Stimulated activated CD4-positive, alpha-beta T cell treated with anti-CD3 and anti-CD28 coated beads, Interleukin-4, amount 100 ng/mL, for 24 hours (primary cell): ENCODE data around the gene ARHGAP32.

Experiments used
- DNase-seq: peaks from one replicate; pipeline ENCODE4 v3.0.0-alpha.2; 2020

ARHGAP32 gene

GRCh38 chr11:129192150-129192549, at the start of gene ARHGAP32:
TSS of gene ARHGAP32 (minus strand) at chr11:129192325. CDS start at chr11:129192198, 127 bp downstream.
- no peak for DNase-seq

GRCh38 chr11:129239207-129239606, 47.1 kb upstream of the ARHGAP32 start:
- DNase-seq: no peak

GRCh38 chr11:129237880-129238638, 45.9 kb upstream of the ARHGAP32 start:
- no peak for DNase-seq

- no peak for DNase-seq
These were observed 45.3 kb upstream of the ARHGAP32 start for GRCh38 chr11:129237456-129237855.

GRCh38 chr11:129236850-129237249, 44.7 kb upstream of the ARHGAP32 start:
- DNase-seq: no peak

GRCh38 chr11:129234978-129235377, 42.9 kb upstream of the ARHGAP32 start:
- DNase-seq: no peak

- no peak for DNase-seq
These were observed 37.9 kb upstream of the ARHGAP32 start for GRCh38 chr11:129230006-129230405.

DNA sequence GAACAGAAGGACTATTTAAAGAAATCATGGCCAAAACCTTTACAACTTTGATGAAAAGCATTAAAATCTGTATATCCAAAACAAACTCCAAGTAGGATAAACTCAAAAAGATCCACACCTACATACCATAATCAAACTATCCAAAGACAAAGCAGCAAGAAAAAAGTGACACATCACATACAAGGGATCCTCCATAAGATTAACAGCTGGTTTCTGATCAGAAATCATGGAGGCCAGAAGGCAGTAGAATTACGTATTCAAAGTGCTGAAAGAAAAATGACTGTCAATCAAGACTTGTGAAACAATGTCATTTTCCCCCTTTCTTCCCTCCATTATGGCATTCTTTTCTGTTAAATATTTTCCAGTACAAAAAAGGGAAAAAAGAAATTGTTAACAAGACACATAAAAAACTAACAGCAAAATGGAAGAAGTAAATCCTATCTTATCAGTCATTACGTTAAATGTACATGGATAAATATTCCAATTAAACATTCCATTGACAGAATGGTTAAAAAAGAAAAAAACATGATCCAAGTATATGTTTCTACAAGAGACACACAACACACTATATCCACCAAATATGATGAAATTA, 34.2 kb upstream of the ARHGAP32 start:
- DNase-seq: no peak

DNA sequence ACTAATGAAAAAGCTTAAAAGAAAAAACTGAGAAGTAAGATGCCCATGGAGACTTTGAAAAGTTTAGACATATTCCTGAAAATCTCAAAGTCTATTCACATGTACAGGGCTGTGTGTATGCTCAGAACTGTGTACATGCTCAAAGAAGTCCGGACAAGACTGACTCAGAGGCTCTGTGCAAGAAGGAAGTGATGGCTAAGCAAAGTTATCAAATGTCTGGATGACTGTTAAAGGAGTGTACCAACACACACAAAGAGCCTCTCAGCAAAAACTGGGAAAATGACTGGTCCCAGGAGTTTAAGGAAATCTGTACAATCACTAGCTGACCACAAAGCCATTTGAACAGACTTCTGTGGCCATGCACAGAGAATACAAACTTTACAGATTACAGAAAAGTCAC, 33.1 kb upstream of the ARHGAP32 start:
- DNase-seq: no peak

- no peak for DNase-seq
These were observed 32.4 kb upstream of the ARHGAP32 start for GRCh38 chr11:129224538-129224937.

DNA sequence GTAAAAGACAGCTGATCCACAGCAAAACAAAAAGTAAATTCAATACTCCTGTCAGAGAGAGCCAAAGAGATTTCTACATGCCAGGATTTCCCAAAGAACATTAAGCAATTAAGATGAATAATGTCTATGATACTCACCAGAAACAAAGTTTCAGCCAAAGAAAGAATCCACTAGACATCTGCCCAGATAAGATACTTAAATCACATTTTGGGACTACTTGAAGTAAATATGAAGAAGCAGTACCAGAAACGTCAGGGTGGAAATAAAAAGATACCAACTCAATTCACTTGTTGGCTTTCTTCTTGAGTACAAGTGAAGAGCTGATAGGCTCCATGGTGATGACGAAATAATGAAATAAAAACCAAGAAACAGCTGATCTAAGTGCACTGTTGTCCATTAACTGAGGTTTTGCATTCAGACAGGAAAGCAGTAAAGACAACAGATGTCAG, 31.6 kb upstream of the ARHGAP32 start:
- DNase-seq: no peak

- no peak for DNase-seq
These were observed 31.1 kb upstream of the ARHGAP32 start for GRCh38 chr11:129223260-129223659.

GRCh38 chr11:129222158-129222557, 30.0 kb upstream of the ARHGAP32 start:
- no peak for DNase-seq

GRCh38 chr11:129215506-129216245, 23.6 kb upstream of the ARHGAP32 start:
- DNase-seq: no peak

GRCh38 chr11:129214710-129215295, 22.7 kb upstream of the ARHGAP32 start:
- no peak for DNase-seq

DNA sequence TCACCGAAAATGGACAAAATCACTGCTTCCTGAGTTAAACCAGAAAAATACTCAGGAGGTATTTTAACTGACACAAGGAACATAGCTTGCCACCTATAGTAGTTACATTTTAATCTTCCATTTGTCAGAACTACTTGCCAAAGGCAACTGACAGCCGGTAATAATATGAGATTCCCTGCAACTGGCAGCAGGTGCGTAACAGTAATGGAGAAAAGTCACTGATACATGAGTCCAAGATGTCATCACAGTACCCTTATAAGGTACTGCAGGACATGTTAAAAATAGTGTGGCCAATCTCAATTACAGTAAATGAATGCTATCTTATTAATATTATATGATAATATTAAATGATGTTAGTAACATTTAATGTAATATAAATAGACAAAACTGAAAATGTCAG, 21.1 kb upstream of the ARHGAP32 start:
- DNase-seq: no peak

GRCh38 chr11:129211397-129211796, 19.3 kb upstream of the ARHGAP32 start:
- no peak for DNase-seq

DNA sequence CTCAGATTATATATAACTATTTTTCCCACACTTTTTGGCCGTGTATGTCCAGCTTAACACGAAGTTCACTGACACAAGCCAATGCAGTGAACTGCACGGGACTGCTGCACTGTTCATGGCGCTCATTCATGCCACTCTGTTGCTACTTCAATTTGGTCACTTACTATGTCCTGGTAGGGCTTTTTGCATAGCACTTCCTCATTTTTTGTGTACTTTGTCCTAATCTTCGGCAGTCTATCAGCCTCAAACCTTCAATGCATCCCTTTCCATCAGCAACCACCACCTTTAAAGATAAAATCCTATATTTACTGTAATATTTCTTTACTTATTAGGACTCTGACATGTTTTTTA, 18.7 kb upstream of the ARHGAP32 start:
- no peak for DNase-seq

GRCh38 chr11:129209891-129210830, 18.0 kb upstream of the ARHGAP32 start:
- no peak for DNase-seq

GRCh38 chr11:129208863-129209262, 16.7 kb upstream of the ARHGAP32 start:
- no peak for DNase-seq

GRCh38 chr11:129204150-129204838, 12.2 kb upstream of the ARHGAP32 start:
- no peak for DNase-seq

DNA sequence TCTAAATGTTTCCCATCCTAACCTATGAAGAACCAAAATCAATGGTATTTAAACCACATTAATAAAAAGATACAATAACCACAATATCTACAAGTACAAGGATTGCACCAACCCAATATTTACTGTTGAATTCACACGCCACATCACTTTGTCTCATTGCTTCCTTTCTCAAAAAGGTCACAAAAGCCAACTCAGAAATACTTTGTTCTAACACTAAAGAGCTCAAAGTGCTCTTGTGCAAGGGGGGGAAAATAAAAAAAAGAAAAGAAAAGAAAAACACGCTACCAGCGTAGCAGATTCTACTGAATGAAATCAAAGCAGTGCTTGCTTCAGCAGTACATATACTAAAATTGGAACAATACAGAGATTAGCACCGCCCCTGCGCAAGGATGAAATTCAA, 10.5 kb upstream of the ARHGAP32 start:
- DNase-seq: no peak
